HL-60 (cell line): ENCODE results near the gene HES6.

Experiments
- DNase-seq, 2 experiments: peaks; one replicate each; pipeline ENCODE4 v3.0.0-alpha.2; 2010 to 2020; ENCODE audit warnings: low read depth in 1 of 2, low spot score in 1 of 2
- H3K27ac ChIP-seq: fragments of 250-450 bp; sonication (Bioruptor Pico); replicated peaks from 2 replicates; pipeline ENCODE4 v1.5.1; 2020; ENCODE audit warnings: mild to moderate bottlenecking, moderate library complexity
- H3K27me3 ChIP-seq: fragments of 250-450 bp; sonication (Bioruptor Pico); 2 replicates; pipeline ENCODE4 v1.5.1; 2021; ENCODE audit warnings: mild to moderate bottlenecking, moderate library complexity; ENCODE audit not compliant: insufficient read depth, poor library complexity, severe bottlenecking
- H3K4me3 ChIP-seq: replicated peaks from 2 replicates; pipeline ENCODE4 v1.5.1; 2011; ENCODE audit warnings: mild to moderate bottlenecking, control low read depth, low read length; ENCODE audit not compliant: insufficient read depth
- CTCF ChIP-seq: IDR thresholded peaks from one replicate; pipeline ENCODE4 v1.5.1; 2011; ENCODE audit warnings: low read length, control low read depth, inconsistent platforms; ENCODE audit not compliant: insufficient read depth
- GABPA ChIP-seq: IDR thresholded peaks from 2 replicates; pipeline ENCODE4 v1.6.1; 2012; ENCODE audit warnings: low read depth
- POLR2AphosphoS5 ChIP-seq: IDR thresholded peaks from 2 replicates; pipeline ENCODE4 v1.6.1; 2012; ENCODE audit warnings: low read depth
- REST ChIP-seq: IDR thresholded peaks from 2 replicates; pipeline ENCODE4 v1.6.1; 2012; ENCODE audit warnings: low read depth; ENCODE audit not compliant: insufficient replicate concordance
- SPI1 ChIP-seq: IDR thresholded peaks from 2 replicates; pipeline ENCODE4 v1.6.1; 2012; ENCODE audit warnings: low read depth, mild to moderate bottlenecking, borderline replicate concordance

Gene HES6

GRCh38 chr2:238252766-238253630 is 13.2 kb upstream of the HES6 start:
- Histone ChIP-seq H3K27me3 (no peaks in the 10 kb centered on the region), H3K27ac (no peak overlapping the region), H3K4me3 (no peak overlapping the region)
- TF ChIP-seq SPI1 (no peak), CTCF (no peak), GABPA (no peak), REST (no peak), POLR2AphosphoS5 (no peak)
- DNase-seq: no peak

GRCh38 chr2:238251986-238252385 is 12.1 kb upstream of the HES6 start:
- TF ChIP-seq POLR2AphosphoS5: no peak
- no peak for TF ChIP-seq SPI1
- no peak for TF ChIP-seq GABPA
- no peak for TF ChIP-seq REST
- no peak for TF ChIP-seq CTCF
- H3K27ac ChIP-seq: no peak overlapping the region
- no peak overlapping the region for H3K4me3 ChIP-seq
- H3K27me3 ChIP-seq: no peaks in the 10 kb centered on the region
- DNase-seq: no peak

GRCh38 chr2:238251331-238251730 is 11.5 kb upstream of the HES6 start:
- Histone ChIP-seq H3K27me3 (no peaks in the 10 kb centered on the region), H3K27ac (no peak overlapping the region), H3K4me3 (no peak overlapping the region)
- TF ChIP-seq SPI1 (no peak), POLR2AphosphoS5 (no peak), GABPA (no peak), REST (no peak), CTCF (no peak)
- no peak for DNase-seq
